RPMI8226 (cell line): ENCODE results near the gene OVOL2.
A peak's percentile ranks its signal among the peaks of the same experiment; 100 is the strongest.
"Not testable (repeated sequence)": the region's sequence is repeated elsewhere in the genome, so short reads cannot be mapped to it uniquely, and the experiment has no call there.

Experiments used
- DNase-seq: peaks from one replicate; pipeline ENCODE4 v3.0.0-alpha.2; 2015

Gene OVOL2

DNA sequence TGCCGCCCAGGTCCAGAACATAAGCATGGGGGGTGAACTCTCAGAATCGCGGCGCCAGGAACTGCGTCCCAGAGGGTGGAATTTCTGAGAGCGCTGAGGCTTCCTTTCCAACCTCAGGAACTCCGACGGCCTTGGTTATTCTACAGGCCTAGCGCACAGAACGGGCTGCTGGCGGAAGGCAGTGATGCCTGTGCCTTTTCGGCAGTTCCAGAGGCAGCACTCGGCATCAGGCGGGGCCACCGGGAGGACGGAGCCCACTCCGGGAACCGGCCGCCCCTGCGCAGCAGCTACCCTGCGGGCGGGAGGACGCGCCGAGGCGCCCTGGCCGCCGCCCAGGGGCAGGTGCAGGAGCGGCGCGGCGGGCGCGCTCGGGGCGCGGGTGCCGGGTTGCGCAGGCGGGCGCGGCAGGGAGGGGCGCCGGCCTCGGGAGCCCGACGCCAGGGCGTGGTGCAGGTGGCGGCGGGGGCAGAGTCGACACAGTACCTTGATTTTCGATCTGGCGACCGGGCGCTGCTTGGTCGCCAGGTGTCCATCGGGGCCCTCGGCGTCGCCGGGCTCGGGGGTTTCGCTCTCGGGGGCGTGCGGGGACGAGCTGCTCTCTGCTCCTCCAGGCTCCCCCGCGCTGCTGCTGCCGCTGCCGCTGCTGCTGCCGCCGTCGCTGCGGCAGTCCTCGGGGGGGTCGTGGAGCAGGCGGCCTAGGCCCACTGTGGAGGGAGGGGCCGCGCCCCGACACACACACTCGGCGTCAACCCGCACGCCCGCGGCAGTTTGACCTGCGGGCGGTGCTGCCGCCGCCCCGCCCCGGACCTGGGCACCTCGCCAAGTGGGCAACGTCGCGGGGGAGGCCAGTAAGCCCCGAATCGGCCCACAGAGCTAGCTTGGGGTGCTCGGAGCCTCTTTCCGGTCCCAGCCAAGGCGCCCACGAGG, 1.3 kb downstream of the OVOL2 start:
- DNase-seq, result peak; percentile 83

DNA sequence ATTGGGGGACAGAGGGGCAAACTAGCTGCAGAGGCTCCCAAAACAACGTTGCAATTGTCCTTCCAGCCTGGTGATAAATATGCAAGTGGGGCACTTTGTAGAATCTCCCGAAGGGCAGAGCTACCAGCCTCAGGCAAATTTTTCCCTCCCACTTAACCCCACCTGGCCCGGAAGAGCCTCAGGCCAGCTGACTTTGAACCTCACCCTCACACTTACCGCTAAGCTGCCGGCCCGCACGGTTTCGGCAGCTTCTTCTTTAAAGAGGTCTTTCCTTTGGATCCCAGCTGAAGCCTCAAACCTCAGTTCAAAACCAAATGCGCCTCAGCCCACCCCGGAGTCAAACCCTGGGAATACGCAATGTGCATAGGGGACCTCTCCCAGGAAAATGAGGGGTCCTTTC, 2.5 kb downstream of the OVOL2 start:
- DNase-seq, result peak; percentile 85

DNA sequence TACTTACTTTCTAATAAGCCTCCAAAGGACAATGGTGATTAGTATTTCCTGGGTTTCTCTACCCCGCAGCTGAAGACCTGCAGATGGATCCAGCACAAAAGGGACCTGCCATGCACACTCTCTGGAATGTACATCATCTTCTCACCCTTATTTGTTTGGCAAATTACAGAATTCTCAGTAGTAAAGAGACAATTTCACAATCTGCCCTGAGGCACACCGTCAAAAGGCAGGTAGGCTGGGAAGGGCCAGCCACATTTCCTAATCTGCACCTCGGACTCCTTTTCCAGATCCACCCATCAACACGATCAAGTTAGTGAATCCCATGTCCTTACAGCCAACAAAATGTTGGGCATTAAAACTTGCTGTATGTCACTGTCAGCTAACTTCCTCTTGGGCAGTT, 4.9 kb downstream of the OVOL2 start:
- no peak for DNase-seq

DNA sequence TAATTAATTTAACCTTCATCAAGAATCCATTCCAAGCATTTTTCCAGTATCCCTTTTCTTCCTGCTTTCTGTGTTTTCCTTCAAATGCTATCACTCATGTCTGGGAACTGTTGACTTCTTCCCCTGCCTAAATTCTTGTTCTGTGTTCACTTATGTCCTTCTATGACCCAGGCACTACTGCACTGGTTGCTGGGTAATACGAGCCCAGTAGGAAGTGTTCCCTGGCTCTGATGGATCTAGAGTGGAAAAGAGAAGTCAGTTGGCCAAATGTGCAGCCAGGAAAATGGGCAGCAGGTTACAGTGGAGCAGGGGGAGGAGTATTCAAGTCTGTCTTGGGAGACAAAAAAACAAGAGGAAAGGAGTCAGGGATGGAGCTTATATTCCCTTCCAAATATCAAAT, 7.1 kb downstream of the OVOL2 start:
- DNase-seq, result no peak

DNA sequence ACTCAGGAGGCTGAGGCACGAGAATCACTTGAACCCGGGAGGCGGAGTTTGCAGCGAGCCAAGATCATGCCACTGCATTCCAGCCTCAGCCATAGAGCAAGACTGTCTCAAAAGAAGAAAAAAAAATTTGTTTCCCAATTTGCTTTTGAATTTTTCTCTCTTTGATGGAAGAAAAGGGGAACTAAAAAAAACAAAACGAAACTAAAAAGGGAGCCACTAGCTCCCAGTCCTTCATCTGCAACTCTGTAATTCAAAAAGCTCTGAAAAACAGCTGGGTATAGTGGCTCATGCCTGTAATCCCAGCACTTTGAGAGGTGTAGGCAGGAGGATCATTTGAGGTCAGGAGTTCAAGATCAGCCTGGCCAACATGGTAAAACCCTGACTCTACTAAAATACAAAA, 9.5 kb downstream of the OVOL2 start:
- DNase-seq, result peak; percentile 77

DNA sequence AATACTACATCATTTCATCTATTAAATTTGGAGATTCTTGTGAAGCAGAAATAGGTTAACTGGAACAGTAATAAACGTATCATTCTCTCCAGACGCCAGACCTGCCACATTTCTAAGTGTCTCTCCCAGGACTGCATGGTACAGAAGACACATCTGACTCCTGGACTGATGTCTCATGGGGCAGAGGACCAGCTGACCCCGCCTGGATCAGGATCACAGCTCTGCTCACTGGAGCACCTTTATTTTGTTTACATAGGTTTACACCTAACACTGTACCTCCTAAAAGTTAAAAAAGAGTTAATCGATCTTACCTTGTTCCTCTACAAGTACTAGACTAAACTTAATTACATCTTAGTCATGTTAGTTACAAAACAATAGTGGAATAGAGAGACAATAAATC, 11.2 kb downstream of the OVOL2 start:
- DNase-seq, result no peak

DNA sequence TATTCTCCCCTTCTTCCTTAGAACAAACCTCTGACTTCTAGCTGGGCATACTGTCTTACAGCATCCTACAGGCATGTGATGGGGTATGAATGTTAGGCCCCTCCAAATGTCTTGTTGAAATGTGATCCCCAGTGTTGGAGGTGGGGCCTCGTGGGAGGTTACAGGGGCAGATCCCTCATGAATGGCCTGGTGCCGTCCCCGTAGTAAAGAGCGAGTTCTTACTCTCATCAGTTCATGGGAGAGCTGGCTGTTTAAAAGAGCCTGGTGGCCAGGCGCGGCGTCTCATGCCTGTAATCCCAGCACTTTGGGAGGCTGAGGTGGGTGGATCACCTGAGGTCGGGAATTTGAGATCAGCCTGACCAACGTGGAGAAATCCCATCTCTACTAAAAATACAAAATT, 15.5 kb downstream of the OVOL2 start:
- DNase-seq, result no peak

DNA sequence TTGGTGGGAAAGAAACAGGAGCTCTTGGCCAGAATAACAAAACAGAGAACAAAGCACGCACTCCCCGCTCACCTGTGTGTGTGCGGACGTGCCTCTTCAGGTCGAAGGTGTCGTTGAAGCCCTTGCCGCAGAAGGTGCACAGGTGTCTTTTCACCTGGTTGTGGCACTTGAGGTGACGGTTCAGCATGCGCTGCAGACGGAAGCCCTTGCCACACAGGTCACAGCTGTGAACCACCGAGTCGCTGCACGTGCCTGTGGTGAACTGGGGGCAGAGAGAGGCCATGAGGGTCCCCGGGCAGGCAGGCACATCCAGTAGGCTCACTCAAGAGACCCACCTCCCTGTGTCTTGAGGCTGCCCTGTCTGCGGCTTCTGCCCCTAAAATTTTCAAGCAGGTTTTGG, 16.3 kb downstream of the OVOL2 start:
- DNase-seq, result no peak

DNA sequence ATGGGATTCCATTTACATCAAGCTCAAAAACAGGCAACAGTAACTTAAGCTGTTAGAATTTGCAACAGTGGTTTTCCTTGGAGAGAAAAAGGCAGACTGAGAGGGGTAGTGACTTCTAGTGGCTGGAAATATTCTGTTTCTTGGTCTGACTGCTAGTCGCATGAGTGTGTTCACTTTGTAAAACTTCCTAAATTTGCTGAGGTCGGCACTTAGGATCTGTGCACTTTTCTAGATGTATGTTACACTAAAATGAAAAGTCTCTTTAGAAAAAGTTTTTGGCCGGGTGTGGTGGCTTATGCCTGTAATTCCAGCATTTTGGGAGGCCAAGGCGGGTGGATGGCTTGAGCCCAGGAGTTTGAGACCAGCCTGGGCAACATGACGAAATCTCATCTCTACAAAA, 18.7 kb downstream of the OVOL2 start:
- DNase-seq, result no peak

DNA sequence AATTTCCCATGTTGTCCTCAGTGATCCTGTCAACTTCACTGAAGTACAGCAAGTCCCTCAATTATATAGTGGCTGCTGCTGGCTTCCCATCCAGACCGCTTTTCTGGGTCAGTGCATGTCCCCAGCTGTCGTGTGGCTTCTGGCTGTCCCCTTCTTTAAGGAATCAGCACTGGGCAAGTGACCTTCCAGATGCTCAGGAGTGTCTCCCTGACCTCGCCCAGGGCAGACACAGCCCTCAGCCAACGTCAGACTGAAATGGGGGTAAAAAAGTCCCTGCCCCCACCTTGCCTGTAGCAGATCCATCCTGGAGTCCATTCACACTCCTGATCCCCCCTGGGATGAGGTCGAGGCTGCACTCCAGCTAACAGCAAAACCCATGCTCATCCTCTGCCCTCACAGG, 23.7 kb downstream of the OVOL2 start:
- DNase-seq, result no peak

DNA sequence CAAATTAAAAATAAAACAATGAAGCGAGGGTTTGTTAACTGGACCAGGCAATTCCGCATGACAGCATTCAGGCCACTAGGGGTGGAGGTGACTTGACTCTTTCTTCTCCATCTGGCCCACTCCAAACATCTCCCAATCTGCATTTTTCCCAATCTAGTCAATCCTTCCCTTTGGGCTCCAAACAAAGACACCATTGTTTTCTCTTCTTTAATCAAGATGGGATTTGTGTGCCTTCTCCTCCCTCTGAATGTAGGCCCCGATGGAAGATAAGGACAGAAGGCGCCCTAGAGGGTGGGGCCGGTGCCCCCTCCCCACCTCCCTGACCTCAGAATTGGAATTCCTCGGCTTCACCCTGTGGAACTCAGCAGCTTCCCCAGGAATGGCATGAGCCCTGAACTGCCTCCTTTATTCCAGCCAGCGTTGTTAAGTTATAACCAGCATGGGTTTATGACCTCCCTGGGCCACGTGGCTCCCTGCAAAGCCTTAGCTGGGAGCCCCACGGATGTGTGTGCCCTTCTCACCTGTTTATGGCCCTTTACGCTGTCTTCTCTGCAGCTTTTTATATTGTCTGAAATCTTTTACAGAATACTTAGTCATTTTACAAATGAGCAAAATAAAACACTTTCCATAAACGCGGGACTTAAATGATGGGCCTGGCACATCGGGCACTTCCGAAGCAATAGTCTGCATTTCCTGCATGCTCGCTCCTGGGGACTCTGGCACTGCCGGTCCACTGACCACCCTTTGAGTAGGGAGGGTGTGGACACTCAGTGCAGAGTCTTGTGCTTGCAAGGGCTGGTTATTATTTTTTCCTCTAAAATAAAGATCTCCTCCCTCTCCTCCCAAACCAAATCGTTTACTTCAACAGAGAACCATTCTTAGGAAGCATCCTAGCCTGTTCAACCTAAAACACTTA, 24.5 kb downstream of the OVOL2 start:
- DNase-seq, result no peak

DNA sequence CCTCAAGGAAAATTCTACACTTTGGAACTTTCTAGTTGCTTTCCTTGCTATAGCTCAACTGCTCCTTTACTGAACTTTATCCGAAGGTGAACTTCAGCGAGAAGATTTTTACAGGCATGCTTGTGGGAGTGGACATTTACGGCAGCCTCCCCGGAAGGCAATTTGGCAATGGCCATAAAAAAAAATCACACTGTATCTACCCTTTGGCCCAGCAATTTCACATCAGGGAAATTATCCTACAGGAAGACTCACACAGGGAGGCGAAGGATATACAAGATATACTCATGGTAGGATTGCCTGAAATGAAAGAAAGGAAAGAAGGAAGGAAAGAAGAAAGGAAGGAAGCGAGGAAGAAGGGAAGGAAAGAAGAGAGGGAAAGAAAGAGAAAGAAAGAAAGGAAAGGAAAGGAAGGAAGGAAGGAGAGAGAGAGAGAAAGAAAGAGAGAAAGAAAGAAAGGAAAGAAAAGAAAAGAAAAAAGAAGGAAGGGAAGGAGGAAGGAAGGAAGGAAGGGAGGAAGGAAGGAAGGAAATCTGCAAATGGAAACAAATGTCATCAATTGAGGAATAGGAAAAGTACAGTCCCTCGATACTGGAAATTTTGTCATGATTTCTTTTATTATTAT, 25.7 kb downstream of the OVOL2 start:
- DNase-seq, result no peak

DNA sequence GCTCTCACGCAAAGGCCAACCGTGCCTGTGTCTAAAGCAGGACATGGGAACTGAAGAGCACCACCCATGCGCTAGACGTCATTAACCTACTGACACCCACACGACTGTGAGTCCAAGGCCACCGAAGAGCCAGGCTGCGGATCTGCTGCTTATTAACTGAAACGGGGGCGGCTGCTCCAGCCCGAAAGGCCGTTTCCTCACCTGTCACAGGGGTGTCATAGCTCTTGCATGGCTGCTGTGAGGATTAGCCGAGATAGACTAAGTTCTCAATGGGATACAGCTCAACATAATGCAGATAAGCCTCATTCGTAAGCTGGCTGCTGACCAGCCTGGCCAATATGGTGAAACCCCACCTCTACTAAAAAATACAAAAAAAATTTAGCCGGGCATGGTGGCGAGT, 26.7 kb downstream of the OVOL2 start:
- DNase-seq, result no peak

DNA sequence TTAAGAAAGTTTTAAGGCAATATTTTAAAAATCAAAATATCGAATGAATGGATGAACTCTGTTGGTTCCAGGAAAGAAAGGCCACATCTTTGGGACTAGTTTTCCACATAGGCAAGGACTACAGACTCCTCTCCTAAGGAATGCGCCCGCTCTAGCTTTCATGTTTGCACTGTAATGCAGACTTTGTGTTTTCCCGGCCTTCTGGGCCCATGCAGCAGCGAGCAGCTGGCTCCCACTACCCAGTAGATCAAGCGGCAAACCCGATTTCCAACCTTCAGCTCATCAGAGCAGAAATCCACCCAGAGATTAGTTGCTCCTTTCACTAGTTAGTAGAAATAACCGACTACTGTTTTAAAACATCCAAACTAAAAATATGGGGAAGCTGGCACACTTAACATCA, 27.7 kb downstream of the OVOL2 start:
- no peak for DNase-seq

DNA sequence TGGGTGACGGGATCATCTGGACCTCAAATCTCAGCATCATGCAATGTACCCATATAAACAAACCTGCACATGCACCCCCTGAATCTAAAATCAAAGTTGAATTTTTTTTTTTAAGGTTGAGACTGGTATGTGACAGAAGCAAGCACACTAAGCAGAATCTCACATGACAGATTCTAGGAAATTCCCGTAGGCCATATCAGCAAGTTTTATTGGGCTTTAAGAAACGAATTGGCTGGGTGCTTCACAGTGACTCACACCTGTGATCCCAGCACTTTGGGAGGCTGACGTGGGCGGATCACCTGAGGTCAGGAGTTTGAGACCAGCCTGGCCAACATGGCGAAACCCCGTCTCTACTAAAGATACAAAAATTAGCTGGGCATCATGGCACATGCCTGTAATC, 30.7 kb downstream of the OVOL2 start:
- DNase-seq, result not testable (repeated sequence)

DNA sequence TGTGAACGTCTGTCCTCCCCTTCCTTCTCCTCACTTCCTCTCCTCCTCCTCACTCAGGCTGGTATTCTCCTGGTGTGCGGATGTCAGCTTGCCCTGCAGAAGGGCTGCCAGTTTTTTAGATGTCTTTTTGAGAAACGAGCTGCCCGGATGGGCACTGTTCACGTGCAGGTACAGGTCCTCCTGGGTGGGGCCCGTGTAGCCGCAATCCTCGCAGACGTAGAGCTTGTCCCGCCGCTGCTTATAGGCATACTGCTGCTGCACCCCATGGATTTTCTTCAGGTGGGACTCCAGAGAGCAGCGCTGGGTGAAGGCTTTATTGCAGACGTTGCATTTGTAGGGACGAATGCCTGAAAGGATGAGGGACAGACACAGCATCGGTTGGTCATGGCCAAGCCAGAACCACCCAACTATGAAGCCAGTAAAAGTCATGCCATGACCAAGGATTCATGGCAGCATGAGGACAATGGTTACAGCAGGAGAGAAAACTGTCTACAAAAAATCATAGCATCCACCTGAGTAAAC, 33.0 kb downstream of the OVOL2 start:
- no peak for DNase-seq

DNA sequence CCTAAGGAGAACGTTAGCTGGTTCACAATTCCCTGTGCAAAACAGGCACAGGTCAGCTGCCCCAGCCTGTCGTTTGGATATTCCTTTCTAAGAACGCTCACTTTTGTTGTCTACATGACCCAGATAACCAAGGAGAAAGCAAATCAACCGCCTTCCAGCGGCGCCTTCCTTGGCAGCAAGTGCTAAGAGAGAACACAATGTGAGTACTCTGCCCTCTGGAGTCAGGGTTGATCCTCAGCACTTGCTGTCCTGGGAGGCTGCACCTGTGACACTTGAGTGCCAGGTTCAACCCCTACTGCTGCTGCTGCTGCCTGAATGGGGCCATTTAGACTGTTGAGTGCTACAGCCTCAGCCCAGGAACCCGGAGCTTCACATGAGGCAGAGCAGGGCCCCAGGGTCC, 36.8 kb downstream of the OVOL2 start:
- DNase-seq, result peak; percentile 16

DNA sequence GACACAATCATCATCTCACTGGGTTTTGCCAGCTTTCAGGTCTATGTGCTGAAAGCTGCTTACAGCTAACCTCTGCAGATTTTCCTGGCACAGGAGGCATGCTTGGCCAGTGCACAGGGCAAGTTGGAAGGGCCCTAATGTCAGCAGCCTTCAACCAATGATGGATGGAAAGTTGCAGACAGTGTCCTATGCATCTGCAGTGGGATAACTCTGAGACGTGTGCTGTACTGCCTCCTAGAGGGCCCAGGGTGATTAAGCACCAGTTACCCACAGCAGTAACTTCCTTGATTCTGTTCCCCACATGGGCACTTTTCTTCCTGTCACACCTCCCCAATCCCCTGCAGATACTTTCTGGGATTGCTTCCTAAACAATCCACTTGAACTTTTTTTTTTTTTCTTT, 38.6 kb downstream of the OVOL2 start:
- peak; percentile 49 for DNase-seq

DNA sequence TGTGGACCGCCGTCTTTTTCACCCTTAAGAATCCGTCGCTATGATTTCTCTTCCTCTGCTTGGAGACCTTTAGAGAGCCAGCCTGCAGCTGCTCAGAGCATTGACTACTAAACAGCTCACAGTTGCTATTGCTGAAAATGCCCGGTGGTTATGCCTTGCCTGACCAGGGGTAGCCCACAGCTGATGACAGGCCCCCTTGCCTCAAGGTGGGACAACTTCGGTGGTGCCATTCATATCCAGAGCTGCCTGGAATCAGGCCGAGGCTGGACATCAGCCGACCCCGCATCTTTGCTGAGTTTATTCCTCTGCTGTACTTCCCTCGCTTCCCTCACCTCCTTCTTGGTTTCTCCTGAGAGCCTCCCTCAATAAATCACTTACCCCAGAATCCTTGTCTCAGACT, 39.6 kb downstream of the OVOL2 start:
- DNase-seq, result no peak

DNA sequence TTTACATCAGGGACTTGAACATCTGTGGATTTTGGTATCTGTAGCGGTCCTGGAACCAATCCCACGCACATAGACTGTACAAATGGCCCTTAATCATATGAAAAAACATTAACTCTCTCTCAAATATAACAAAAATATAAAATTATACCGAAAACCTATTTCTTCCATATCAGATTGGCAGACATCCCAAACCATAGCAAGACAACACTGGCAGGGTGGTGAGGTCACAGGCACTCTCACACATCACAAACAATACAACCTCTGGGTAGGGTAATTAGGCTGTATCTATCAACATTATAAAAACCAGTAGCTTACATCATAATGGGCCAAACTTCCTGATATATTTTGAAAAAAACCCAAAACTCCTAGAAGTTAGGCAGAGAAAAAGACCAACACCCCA, 40.9 kb downstream of the OVOL2 start:
- DNase-seq, result no peak

DNA sequence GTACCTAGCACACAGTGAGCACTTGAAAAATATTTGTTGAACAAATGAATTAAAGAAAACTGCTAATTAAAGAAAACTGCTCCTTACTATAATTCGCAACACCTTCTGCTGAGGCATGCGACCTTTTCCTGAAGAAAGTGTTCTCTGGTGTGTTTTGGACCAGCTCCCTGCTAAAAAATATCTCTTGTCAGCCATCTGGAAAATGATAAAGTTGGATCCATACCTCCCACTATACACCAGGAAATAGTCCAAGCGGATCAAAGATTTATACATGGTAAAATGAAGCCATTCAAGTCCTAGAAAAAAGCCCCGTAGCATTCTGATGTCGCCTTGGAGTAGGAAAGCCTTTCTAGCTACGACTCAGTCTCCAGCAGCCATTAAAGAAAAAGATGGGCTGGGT, 43.3 kb downstream of the OVOL2 start:
- no peak for DNase-seq

DNA sequence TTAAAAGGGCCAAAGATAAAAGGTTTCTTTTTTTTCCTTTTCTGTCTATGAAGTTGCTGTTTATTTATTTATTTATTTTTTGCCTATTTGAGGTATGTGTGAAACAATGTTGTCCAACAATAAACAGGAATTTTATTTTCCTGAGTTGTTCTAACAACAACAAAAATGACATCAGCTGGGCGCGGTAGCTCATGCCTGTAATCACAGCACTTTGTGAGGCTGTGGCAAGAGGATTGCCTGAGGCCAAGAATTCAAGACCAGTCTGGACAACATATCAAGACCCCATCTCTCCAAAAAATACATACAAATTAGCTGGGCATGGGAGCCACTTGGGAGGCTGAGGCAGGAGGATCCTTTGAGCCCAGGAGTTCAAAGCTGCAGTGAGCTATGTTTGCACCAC, 44.8 kb downstream of the OVOL2 start:
- no peak for DNase-seq

DNA sequence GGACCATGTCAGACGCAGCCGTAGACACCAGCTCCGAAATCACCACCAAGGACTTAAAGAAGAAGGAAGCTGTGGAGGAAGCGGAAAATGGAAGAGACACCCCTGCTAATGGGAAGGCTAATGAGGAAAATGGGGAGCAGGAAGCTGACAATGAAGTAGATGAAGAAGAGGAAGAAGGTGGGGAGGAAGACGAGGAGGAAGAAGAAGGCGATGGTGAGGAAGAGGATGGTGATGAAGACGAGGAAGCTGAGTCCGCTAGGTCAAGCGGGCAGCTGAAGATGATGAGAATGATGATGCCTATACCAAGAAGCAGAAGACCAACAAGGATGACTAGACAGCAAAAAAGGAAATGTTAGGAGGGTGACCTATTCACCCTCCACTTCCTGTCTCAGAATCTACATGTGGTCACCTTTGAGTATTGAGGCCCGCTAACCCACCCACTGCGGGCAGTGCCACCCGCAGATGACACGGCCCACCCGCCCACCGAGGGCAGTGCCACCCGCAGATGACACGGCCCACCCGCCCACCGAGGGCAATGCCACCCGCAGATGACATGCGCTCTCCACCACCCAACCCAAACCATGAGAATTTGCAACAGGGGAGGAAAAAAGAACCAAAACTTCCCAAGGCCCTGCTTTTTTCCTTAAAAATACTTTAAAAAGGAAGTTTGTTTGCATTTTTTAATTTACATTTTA, 45.6 kb downstream of the OVOL2 start:
- no peak for DNase-seq
